ENCODE data around the gene RUSF1.

Gene RUSF1

DNA sequence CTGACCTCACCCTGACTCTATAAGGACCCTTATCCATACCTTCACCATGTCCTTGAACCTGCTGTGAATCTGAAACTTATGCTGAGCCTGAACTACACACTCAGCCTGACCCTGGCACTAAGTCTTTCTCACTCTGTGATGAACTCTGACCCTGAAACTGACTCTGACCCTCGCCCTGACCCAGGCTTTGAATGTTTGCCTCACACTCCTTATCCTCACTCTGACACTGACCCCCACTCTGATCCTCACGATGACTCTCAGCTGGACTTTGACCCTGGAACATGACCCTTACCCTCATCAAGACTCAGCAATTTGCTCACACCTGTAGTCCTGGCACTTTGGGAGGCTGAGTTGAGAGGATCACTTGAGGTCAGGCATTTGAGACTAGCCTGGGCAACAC, 23.9 kb upstream of the RUSF1 start:
- no peak for DNase-seq (ENCODE audit: extremely low read depth, low read depth)
- TF ChIP-seq, protein P1, sequence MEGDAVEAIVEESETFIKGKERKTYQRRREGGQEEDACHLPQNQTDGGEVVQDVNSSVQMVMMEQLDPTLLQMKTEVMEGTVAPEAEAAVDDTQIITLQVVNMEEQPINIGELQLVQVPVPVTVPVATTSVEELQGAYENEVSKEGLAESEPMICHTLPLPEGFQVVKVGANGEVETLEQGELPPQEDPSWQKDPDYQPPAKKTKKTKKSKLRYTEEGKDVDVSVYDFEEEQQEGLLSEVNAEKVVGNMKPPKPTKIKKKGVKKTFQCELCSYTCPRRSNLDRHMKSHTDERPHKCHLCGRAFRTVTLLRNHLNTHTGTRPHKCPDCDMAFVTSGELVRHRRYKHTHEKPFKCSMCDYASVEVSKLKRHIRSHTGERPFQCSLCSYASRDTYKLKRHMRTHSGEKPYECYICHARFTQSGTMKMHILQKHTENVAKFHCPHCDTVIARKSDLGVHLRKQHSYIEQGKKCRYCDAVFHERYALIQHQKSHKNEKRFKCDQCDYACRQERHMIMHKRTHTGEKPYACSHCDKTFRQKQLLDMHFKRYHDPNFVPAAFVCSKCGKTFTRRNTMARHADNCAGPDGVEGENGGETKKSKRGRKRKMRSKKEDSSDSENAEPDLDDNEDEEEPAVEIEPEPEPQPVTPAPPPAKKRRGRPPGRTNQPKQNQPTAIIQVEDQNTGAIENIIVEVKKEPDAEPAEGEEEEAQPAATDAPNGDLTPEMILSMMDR (IDR thresholded peaks at IDR 0.05; ENCODE audit: low read depth, low read length), result no peak

DNA sequence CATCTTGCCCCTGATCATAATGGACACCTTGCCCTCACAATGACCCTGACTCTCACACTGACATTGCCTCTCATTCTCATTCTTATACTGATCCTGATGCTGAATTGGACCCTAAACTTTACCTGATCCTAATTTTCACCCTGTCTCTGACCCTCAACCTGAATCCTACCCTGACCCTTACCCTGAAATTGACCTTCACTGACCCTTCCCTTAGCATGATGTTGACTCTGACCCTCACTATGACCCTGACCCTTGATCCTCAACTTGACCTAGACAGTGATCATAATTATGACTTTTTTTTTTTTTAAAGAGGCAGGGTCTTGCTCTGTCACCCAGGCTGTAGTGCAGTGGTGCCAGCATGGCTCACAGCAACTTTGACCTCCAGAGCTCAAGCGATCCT, 22.9 kb upstream of the RUSF1 start:
- no peak for DNase-seq (ENCODE audit: extremely low read depth, low read depth)
- TF ChIP-seq, protein P1 (IDR thresholded peaks at IDR 0.05; ENCODE audit: low read depth, low read length), result no peak

DNA sequence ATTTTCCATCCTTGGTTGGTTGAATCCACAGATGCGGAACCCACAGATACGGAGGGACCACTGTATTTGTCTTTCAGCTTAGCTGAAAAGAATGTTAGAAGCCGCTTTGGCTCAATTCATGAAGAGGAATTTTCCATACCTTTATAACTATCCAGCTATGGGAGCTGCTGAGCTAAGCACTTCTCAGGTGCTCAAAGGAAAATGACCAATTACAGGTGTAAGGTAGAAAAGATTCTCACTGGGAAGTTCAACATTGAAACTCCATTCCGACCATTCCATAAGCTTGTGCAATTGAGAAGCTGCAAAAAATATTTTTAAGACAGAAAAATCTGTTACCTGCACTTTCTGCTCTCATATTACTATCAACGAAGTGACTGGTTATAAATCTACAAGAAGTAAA, 22.2 kb upstream of the RUSF1 start:
- DNase-seq (ENCODE audit: extremely low read depth, low read depth), result no peak
- TF ChIP-seq, protein P1 (IDR thresholded peaks at IDR 0.05; ENCODE audit: low read depth, low read length), result no peak

DNA sequence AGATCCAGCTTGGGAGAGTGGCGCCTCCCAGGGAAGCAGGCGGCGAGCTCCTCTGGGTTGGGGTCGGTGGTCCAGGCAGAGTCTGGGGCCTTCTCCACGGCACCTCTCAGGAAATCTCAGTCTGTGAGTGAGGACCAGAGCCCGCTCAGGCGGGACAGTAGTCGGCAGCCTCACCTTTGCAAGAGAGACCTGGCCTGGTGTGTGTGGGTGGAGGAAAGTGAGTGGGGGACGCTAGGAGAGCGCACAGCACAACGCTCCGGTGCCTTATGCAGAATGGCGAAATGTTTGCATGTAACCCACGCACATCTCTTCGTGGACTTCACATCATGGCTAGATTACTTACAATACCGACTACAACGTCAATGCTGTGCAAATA, 21.7 kb upstream of the RUSF1 start:
- DNase-seq (ENCODE audit: extremely low read depth, low read depth), result no peak
- TF ChIP-seq, protein P1 (IDR thresholded peaks at IDR 0.05; ENCODE audit: low read depth, low read length), result no peak

DNA sequence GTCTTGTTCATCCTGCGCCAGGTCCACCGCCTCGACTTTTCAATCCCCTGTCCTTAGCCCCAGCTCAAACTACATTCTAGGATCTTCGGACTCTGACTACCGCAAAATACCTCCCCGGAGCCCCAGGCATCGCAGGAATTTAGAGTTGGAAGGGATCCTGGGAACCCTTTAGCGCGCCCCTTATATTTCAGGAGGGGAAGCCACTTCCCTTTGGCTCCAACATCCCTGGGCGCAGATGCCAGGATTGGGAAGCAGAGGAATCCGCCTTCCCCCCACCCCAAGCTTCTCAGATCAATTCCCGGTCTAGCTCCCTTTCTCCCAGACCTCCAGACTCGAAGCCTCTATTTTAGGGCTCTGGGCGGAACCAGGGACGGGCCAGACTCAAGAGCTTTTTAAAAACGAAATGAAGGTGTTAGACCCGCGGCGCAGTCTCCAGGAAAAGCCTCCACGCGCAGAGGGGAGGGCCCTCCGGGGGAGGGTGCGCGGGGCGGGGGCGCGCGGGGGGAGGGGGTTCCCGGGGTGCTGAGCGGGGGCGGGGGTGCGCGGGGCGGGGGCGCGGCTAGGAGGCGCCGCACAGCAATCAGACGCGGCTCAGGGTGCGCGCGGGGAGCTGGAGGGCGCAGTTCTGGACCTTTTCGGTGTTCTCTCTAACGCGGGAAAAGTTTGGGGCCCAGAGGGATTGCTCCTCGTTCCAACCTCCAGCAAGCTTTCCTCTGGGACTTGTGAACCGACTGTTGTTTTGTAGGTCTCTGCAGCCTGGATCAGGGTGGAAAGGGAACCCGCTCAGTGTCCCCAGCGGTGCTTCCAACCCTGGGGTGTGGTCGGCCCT, 21.1 kb upstream of the RUSF1 start:
- no peak for DNase-seq (ENCODE audit: extremely low read depth, low read depth)
- TF ChIP-seq, protein P1 (IDR thresholded peaks at IDR 0.05; ENCODE audit: low read depth, low read length), result no peak

DNA sequence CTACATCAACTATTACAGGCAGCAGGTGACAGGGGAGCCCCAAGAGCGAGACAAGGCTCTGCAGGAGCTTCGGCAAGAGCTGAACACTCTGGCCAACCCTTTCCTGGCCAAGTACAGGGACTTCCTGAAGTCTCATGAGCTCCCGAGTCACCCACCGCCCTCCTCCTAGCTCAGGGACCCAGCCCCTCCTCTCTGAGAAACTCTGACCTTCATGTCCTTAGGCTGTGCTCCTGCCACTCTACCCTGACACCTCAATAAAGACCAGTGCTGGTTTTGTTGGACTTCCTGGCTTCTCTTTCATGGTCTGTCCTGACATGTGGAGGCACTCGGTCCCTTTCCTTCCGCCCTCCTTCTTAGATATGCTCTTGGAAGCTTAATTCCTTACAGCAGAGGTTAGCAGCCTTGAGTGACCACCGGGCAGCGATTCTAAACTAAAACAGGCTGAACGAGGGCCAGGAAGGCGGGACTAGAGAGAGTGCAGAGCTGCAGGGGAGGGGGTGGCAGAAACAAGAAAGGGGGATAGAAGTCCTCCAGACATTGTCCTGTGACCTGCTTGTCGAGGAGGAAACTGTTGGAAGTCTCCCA, 20.4 kb upstream of the RUSF1 start:
- no peak for DNase-seq (ENCODE audit: extremely low read depth, low read depth)
- TF ChIP-seq, protein P1 (IDR thresholded peaks at IDR 0.05; ENCODE audit: low read depth, low read length), result no peak

DNA sequence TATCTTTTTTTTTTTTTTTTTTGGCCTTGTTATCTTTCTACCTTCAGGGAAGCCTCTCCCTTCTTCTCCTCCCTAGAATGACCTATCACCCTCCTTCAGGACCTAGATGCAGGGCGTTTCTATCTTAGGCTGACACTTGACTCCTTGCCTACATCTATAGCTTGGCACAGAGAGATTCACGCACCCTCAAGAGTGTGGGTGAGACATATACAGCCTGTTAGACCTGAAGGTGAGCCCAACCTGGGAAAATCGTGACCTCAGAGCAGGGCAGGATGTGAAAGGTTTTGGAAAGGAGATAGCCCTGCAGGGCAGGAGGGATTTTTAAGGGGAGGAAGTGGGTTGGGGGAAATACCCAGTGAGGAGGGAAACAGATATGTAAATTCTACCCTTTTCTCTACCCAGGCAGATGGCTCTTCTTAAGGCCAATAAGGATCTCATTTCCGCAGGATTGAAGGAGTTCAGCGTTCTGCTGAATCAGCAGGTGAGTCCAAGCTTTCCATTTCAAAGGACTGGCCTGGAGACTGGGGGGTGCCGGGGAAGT, 19.6 kb upstream of the RUSF1 start, which contains the start of gene AHSP:
AHSP (plus strand) TSS at position 167 of the 541 bp plus-strand sequence; CDS start at position 407, 240 bp downstream.
- DNase-seq (ENCODE audit: extremely low read depth, low read depth), result no peak
- TF ChIP-seq, protein P1 (IDR thresholded peaks at IDR 0.05; ENCODE audit: low read depth, low read length), result no peak

Measured in AG09319 (cell line).